ENCODE measurements around the gene FRMPD2.

GRCh38 chr10:48253970-48254657 lies 20.4 kb downstream of the FRMPD2 start:
- TF ChIP-seq POLR2AphosphoS5 (IDR thresholded peaks at IDR 0.05; ENCODE audit: low read depth) (no peak), EZH2 (IDR thresholded peaks at IDR 0.05; ENCODE audit: low read depth, unreplicated experiment) (no peak), CTCF (conservative IDR thresholded peaks at IDR 0.05; ENCODE audit: low read depth in 2 of 2) (no peak), CREB1 (CRISPR knock-in tag; IDR thresholded peaks at IDR 0.05; ENCODE audit: low read depth) (no peak), REST (IDR thresholded peaks at IDR 0.05; ENCODE audit: unreplicated experiment) (no peak), STAT1 (IDR thresholded peaks at IDR 0.05; ENCODE audit: unreplicated experiment) (no peak), EZH2phosphoT487 (IDR thresholded peaks at IDR 0.05; ENCODE audit: unreplicated experiment) (no peak), ZNF331 (CRISPR knock-in tag; IDR thresholded peaks at IDR 0.05; ENCODE audit: low read depth) (no peak), ETS1 (IDR thresholded peaks at IDR 0.05) (no peak), ZNF114 (CRISPR knock-in tag; IDR thresholded peaks at IDR 0.05) (no peak)

Data from GM23338 (cell line).